Stomach smooth muscle (tissue), 2 donors: ENCODE data around the gene LDHA.
A peak's percentile ranks its signal among the peaks of the same experiment; 100 is the strongest.

Experiments
- H3K27ac ChIP-seq: one replicate; pipeline ENCODE4 v1.7.0; 2013; ENCODE audit warnings: mild to moderate bottlenecking, low read length, inconsistent platforms
- H3K27me3 ChIP-seq, 2 donors: one replicate each; pipeline ENCODE4 v1.7.0; 2013; ENCODE audit warnings: low read length in 2 of 2; ENCODE audit not compliant: insufficient read depth in 2 of 2, control insufficient read depth in 1 of 2
- H3K36me3 ChIP-seq, 2 donors: one replicate each; pipeline ENCODE4 v1.7.0; 2013; ENCODE audit warnings: low read length in 2 of 2; ENCODE audit not compliant: control insufficient read depth in 2 of 2, insufficient read depth in 2 of 2
- H3K4me1 ChIP-seq: one replicate; pipeline ENCODE4 v1.7.0; 2013; ENCODE audit warnings: low read length; ENCODE audit not compliant: control insufficient read depth, insufficient read depth
- H3K4me3 ChIP-seq, 2 donors: one replicate each; pipeline ENCODE4 v1.7.0; 2013; ENCODE audit warnings: low read length in 2 of 2
- H3K9ac ChIP-seq, 2 donors: one replicate each; pipeline ENCODE4 v1.7.0; 2013; ENCODE audit warnings: low read length in 2 of 2, mild to moderate bottlenecking in 1 of 2
- H3K9me3 ChIP-seq, 2 donors: one replicate each; pipeline ENCODE4 v1.7.0; 2013; ENCODE audit warnings: low read length in 2 of 2; ENCODE audit not compliant: control insufficient read depth in 2 of 2
- donor health status: healthy.
- donor health status: Pancreatic carcinoma.

Gene LDHA

DNA sequence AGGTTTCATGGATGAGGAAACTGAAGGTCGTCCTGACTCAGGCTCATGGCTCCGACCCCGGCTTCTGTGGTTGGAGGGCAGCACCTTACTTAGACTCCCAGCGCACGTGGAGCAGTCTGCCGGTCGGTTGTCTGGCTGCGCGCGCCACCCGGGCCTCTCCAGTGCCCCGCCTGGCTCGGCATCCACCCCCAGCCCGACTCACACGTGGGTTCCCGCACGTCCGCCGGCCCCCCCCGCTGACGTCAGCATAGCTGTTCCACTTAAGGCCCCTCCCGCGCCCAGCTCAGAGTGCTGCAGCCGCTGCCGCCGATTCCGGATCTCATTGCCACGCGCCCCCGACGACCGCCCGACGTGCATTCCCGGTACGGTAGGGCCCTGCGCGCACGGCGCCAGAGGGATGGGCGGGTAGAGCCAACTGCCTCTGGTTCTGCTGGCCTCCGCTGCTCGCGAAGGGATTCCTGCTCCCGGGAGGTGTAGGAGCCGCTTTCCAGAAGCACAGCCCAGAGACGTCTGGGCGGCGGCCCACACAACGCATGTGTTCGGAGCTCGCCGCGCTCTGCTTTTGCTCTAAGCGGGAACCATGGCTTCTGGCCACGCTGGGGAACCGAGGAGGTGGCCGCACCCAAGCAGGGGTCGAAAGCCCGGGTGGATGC, at the start of gene LDHA:
Gene LDHA, plus strand, starts transcription at position 289 of the 653 bp plus-strand sequence. CDS start 2,280 bp downstream, outside the sequence.
- Histone ChIP-seq H3K4me3 (peak within 1 kb of the TSS; percentile 95 to 100), H3K27ac (peak within 1 kb of the TSS; percentile 98), H3K9ac (peak within 1 kb of the TSS; percentile 96 to 100), H3K4me1 (peaks cover 28% of the 10 kb centered on the region), H3K27me3 (no peaks in the 10 kb centered on the region), H3K36me3 (peaks cover 13 to 23% of the 10 kb centered on the region in 2 donors), H3K9me3 (no peaks in the 10 kb centered on the region)

DNA sequence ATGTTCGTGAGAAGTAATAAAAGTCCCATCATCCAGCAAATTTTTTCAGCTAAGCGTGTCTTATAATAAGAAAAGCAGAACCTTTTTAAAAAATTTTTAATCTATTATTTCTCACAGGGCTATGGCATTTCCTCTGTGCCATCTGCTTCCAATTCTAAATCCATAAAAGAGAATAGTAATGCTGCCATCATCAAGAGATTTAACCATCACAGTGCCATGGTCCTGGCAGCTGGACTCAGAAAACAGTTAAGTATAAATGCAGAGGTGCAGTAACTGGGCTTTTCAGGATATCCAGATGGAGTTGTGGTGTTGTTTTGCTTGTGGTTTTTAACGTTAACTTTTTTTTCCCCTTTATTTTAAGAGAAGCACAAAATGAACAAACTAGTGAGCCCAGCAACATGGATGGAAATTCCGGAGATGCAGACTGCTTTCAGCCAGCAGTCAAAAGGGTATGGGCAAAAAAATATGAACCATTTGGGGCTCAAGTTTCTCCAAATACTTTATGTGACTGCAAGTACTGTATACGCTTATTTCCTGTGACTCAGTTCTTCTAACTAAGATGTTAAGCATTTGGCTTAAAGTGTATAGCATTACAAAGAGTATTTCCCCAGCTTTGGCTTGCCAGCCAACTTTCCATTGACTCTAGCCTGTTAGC, 46.8 kb upstream of the LDHA start:
- no peak overlapping the region for H3K9ac ChIP-seq
- no peaks in the 10 kb centered on the region for H3K27me3 ChIP-seq
- H3K36me3 ChIP-seq: peaks cover 26 to 42% of the 10 kb centered on the region in 2 donors
- H3K27ac ChIP-seq: no peak overlapping the region
- no peak overlapping the region for H3K4me3 ChIP-seq
- no peaks in the 10 kb centered on the region for H3K4me1 ChIP-seq
- no peaks in the 10 kb centered on the region for H3K9me3 ChIP-seq

DNA sequence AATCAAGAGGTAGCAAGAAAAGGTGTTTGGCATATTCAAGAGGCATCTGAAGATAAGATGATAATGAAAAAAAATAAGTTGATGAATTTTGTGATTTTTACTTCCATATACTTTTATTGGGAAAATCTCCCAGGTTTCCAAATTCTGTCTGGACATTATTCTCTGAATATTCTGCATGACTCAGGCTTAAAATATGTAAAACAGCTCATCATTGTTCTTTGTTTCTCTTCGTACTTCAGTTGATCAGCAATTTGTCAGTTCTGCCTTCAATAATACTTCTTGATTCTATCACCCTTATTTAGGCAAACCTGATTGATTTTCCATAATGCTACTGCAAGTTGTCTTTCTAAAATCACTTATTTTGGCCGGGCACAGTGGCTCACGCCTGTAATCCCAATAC, 41.8 kb upstream of the LDHA start:
- Histone ChIP-seq H3K27me3 (no peaks in the 10 kb centered on the region), H3K4me1 (no peaks in the 10 kb centered on the region), H3K9ac (no peak overlapping the region), H3K9me3 (no peaks in the 10 kb centered on the region), H3K4me3 (no peak overlapping the region), H3K27ac (no peak overlapping the region), H3K36me3 (peaks cover 13 to 37% of the 10 kb centered on the region in 2 donors)

DNA sequence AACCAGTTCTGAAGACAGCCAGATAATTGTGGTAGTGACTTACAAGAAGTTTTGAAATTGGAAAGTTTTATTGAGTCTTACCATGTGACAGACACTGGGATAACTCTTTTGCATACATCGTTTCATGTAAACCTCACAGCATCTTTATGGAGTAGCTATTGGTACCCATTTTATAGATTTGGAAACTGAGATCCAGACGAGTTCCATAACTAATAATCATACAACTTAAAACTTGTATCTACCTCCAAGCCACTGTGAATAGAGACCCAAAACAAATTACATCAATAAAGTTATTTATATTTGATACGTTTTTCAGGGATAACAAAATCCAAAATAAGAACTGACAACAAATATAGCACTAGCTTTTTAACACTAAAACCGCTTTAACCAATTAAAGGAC, 35.7 kb upstream of the LDHA start:
- no peak overlapping the region for H3K9ac ChIP-seq
- no peaks in the 10 kb centered on the region for H3K27me3 ChIP-seq
- no peaks in the 10 kb centered on the region for H3K9me3 ChIP-seq
- no peak overlapping the region for H3K27ac ChIP-seq
- H3K4me1 ChIP-seq: no peaks in the 10 kb centered on the region
- H3K4me3 ChIP-seq: no peak overlapping the region
- H3K36me3 ChIP-seq: peaks cover 27 to 33% of the 10 kb centered on the region in 2 donors

DNA sequence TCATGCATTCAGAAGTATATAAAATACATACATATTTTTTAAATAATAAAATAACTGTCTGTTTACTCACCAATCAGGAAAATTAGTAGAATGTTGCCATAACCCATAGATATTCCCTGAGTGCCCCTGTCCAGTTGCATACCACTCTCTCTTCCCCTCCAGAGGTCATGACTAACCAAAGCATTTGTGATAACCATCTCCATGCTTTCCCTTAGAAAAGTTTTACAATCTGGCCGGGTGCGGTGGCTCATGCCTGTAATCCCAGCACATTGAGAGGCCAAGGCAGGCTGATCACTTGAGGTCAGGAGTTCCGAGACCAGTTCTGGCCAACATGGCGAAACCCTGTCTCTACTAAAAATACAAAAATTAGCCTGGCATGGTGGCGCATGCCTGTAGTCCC, 33.2 kb upstream of the LDHA start:
- no peak overlapping the region for H3K9ac ChIP-seq
- H3K27ac ChIP-seq: no peak overlapping the region
- H3K9me3 ChIP-seq: no peaks in the 10 kb centered on the region
- no peaks in the 10 kb centered on the region for H3K27me3 ChIP-seq
- H3K4me1 ChIP-seq: no peaks in the 10 kb centered on the region
- H3K36me3 ChIP-seq: peaks cover 39 to 40% of the 10 kb centered on the region in 2 donors
- no peak overlapping the region for H3K4me3 ChIP-seq

DNA sequence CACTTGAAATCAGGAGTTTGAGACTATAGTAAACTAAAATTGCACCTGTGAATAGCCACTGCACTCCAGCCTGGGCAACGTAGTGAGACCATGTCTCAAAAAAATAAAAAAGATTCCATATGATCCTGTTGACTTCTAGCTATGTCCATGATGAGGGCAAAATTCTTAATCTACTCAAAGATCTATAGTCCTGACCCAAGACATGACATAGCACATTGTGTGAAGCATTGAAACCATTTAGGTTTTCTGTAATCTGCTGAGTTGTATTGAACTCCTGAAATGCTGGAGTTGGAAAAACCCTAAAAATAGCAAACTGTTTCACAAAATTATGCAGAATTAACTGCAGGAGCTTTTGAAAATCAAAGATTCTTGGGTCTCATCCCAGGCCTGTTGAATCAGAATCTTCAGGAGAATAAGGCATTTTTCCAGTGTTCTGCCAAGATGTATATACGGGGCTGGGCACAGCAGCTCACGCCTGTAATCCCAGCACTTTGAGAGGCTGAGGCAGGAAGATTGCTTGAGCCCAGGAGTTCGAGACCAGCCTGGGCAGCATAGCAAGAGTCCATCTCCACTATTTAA, 29.8 kb upstream of the LDHA start:
- Histone ChIP-seq H3K9ac (no peak overlapping the region), H3K4me3 (no peak overlapping the region), H3K36me3 (peaks cover 32% of the 10 kb centered on the region in 2 donors), H3K9me3 (no peaks in the 10 kb centered on the region), H3K4me1 (no peaks in the 10 kb centered on the region), H3K27me3 (no peaks in the 10 kb centered on the region), H3K27ac (no peak overlapping the region)

DNA sequence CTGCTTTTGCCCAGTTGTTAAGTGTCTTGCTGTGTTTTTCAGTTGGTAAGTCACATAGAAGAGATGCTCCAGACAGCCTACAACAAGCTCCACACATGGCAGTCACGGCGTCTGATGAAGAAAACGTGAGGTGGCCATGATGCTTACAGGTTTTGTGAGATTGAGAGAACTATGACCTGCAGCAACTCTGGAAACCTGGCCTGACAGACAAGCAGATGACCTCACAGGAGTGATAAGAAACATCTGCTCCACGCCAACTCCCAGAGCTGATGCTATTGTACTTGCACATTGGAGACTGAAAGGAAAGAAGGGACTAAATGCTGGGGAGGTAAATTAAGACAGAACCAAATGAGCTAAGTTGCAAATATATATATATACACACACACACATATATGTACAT, 28.6 kb upstream of the LDHA start:
- H3K27me3 ChIP-seq: no peaks in the 10 kb centered on the region
- peaks cover 30 to 32% of the 10 kb centered on the region in 2 donors for H3K36me3 ChIP-seq
- no peak overlapping the region for H3K9ac ChIP-seq
- H3K4me1 ChIP-seq: no peaks in the 10 kb centered on the region
- H3K9me3 ChIP-seq: no peaks in the 10 kb centered on the region
- H3K27ac ChIP-seq: no peak overlapping the region
- H3K4me3 ChIP-seq: no peak overlapping the region

DNA sequence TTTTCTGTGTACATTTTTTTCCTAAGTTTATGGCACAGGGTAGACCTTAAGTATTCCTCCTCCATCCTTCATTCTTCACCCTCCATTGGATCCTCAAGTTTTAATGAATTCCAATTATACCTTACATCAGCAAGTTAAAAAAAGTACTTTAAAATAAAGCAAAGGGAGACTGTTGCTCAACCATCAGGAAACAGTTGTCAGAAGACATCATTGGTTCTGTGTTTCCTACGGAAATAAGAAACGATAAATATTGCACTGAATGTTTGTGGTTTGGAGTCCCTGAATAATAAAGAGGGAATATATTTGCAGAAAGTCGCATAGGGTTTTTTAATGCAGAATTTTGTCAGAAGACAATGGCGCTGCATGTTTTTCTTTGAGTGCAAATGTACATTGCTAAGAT, 28.1 kb upstream of the LDHA start:
- Histone ChIP-seq H3K4me3 (no peak overlapping the region), H3K9me3 (no peaks in the 10 kb centered on the region), H3K27ac (no peak overlapping the region), H3K36me3 (peaks cover 27 to 30% of the 10 kb centered on the region in 2 donors), H3K9ac (no peak overlapping the region), H3K27me3 (no peaks in the 10 kb centered on the region), H3K4me1 (no peaks in the 10 kb centered on the region)

DNA sequence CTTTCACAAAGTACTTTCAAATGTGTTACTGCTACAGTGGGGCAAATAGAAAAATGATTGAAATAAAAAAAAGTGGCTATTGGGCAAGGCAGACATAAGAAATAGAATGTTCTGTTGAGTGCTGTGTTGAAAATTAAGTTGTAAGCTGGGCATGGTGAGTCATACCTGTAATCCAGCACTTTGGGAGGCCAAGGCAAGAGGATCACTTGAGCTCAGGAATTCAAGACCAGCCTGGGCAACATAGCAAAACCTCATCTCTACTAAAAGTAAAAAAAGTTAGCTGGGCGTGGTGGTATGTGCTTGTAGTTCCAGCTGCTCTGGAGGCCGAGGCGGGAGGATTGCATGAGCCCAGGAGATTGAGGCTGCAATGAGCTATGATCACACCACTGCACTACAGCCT, 26.9 kb upstream of the LDHA start:
- Histone ChIP-seq H3K27me3 (no peaks in the 10 kb centered on the region), H3K36me3 (peaks cover 22% of the 10 kb centered on the region in 2 donors), H3K4me3 (no peak overlapping the region), H3K27ac (no peak overlapping the region), H3K4me1 (no peaks in the 10 kb centered on the region), H3K9me3 (no peaks in the 10 kb centered on the region), H3K9ac (no peak overlapping the region)

DNA sequence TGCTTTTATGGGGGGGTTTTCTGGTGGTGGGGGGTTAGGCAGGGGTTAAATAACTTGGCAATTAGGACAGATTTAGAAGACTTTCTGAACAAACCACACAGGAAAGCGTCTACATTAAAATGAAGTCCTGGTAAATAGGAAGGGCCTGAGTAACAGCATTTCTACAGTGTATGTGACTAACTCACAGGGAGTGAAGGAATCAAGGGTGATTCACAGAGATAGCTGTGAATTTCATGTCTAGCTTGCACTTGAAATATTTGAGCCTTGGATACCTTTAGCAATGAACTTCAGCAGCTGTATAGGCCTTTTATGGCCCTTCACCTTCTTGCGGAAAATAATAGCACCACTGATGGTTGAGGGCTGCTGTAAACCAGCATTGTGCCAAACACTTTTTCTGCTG, 26.1 kb upstream of the LDHA start:
- Histone ChIP-seq H3K4me3 (no peak overlapping the region), H3K36me3 (peaks cover 18 to 20% of the 10 kb centered on the region in 2 donors), H3K27ac (no peak overlapping the region), H3K4me1 (no peaks in the 10 kb centered on the region), H3K27me3 (no peaks in the 10 kb centered on the region), H3K9ac (no peak overlapping the region), H3K9me3 (no peaks in the 10 kb centered on the region)

DNA sequence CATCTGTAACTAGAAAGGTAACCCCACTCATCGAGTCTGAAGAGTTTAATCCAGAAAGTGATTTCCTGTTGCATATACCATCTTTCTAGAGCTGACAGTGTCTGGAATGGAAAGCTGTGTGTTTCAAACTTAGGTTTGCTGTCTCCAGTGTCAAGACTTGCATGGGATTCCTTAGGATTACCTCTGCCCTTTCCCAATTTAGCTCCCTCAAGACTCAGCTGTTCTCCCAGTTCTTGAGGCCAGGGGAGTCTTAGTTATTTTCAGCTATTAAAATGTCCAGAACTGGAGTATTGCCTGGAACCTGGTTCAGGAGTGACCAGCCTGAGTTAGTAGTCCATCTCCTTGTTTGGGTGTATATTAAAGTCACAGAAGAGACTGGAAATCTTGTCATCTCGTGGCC, 25.0 kb upstream of the LDHA start:
- Histone ChIP-seq H3K4me1 (no peaks in the 10 kb centered on the region), H3K9me3 (no peaks in the 10 kb centered on the region), H3K27me3 (no peaks in the 10 kb centered on the region), H3K27ac (no peak overlapping the region), H3K9ac (no peak overlapping the region), H3K36me3 (peaks cover 9 to 10% of the 10 kb centered on the region in 2 donors), H3K4me3 (no peak overlapping the region)
